BJ (cell line): ENCODE data around the gene NACC2. TPM values are rescaled to one million over a fixed set of nuclear protein-coding genes. Genes with fewer than 3 reads are reported as not detected.

Source experiments
- CTCF ChIA-PET: fragments of 350-600 bp; formaldehyde crosslinking; extraction: SDS; loops from one replicate; lab custom pipeline; 2021; ENCODE audit warnings: antibody characterized with exemption, inconsistent platforms; lab: Yijun Ruan, JAX
- POLR2A ChIA-PET: fragments of 300-600 bp; sonication (Branson Sonifier 250); formaldehyde crosslinking; extraction: SDS; loops from one replicate; lab custom pipeline; 2021; ENCODE audit warnings: antibody characterized with exemption; lab: Charles Lee
- DNase-seq: peaks from one replicate; pipeline ENCODE4 v3.0.0-alpha.2; 2011; ENCODE audit warnings: low read depth
- H3K27me3 ChIP-seq: 2 replicates; pipeline ENCODE4 v1.6.0; 2011; ENCODE audit warnings: low read length; ENCODE audit not compliant: control insufficient read depth, insufficient read depth
- H3K36me3 ChIP-seq: 2 replicates; pipeline ENCODE4 v1.5.1; 2011; ENCODE audit warnings: low read length; ENCODE audit not compliant: control insufficient read depth, insufficient read depth
- H3K4me3 ChIP-seq: 2 replicates; pipeline ENCODE4 v1.5.1; 2011; ENCODE audit warnings: low read depth, mild to moderate bottlenecking, control low read depth, low read length
- CTCF ChIP-seq: IDR thresholded peaks from 2 replicates; pipeline ENCODE4 v1.5.1; 2011; ENCODE audit warnings: low read depth, mild to moderate bottlenecking, control low read depth, inconsistent platforms, low read length, moderate library complexity; ENCODE audit not compliant: insufficient read depth
- polyA plus RNA-seq: library from polyadenylated mRNA; depleted of rRNA; stranded (reverse); fragments of >200 nt; gene quantifications from 2 replicates; pipeline ENCODE4 v1.2.3, GENCODE V29; 2011

NACC2 gene
- polyA plus RNA-seq, 1 experiment, result 19.2 TPM

GRCh38 chr9:136059851-136060670 is 35.0 kb downstream of the NACC2 start:
- no peak for TF ChIP-seq CTCF
- H3K36me3 ChIP-seq, result peaks cover 3% of the 10 kb centered on the region; the same call in 1 of the 2 replicates
- no peaks in the 10 kb centered on the region for H3K27me3 ChIP-seq
- no peak overlapping the region for H3K4me3 ChIP-seq
- POLR2A ChIA-PET, result no interaction called here
- DNase-seq, result peak; percentile 63
- CTCF ChIA-PET, result interaction anchor here (0.7 to 1.0 kb wide), 2 partner anchors 8 to 100 kb away, joined by 3 read pairs; no protein-coding TSS in a partner anchor

GRCh38 chr9:136059321-136059791 is 35.7 kb downstream of the NACC2 start:
- ChIA-PET POLR2A (no interaction called here), CTCF (interaction anchor here (1.0 kb wide), 1 partner anchor 99 kb away, joined by 3 read pairs; no protein-coding TSS in a partner anchor)
- TF ChIP-seq CTCF, result no peak
- peaks cover 3% of the 10 kb centered on the region; the same call in 1 of the 2 replicates for H3K36me3 ChIP-seq
- no peaks in the 10 kb centered on the region for H3K27me3 ChIP-seq
- DNase-seq, result no peak
- H3K4me3 ChIP-seq, result no peak overlapping the region

GRCh38 chr9:136058801-136059302 is 36.2 kb downstream of the NACC2 start:
- peaks cover 3% of the 10 kb centered on the region; the same call in 1 of the 2 replicates for H3K36me3 ChIP-seq
- no peak overlapping the region for H3K4me3 ChIP-seq
- DNase-seq, result no peak
- no peak for TF ChIP-seq CTCF
- ChIA-PET POLR2A (no interaction called here), CTCF (interaction anchor here (1.4 kb wide), 1 partner anchor 17 kb away, joined by 3 read pairs; no protein-coding TSS in a partner anchor)
- no peaks in the 10 kb centered on the region for H3K27me3 ChIP-seq

- ChIA-PET POLR2A (no interaction called here), CTCF (interaction anchor here (1.4 kb wide), 1 partner anchor 17 kb away, joined by 3 read pairs; no protein-coding TSS in a partner anchor)
- no peak for DNase-seq
- Histone ChIP-seq H3K27me3 (no peaks in the 10 kb centered on the region), H3K4me3 (no peak overlapping the region), H3K36me3 (peaks cover 3% of the 10 kb centered on the region; the same call in 1 of the 2 replicates)
- TF ChIP-seq CTCF, result no peak
Observed at GRCh38 chr9:136058084-136058483, 37.0 kb downstream of the NACC2 start.
